GM23338 (cell line): ENCODE results near the gene USP17L20.
"Not testable (repeated sequence)": the region's sequence is repeated elsewhere in the genome, so short reads cannot be mapped to it uniquely, and the experiment has no call there.

ENCODE experiments used
- CREB1 ChIP-seq: fragments of 250-450 bp; sonication (Bioruptor Pico); IDR thresholded peaks from 2 replicates; pipeline ENCODE4 v1.5.0; 2020; ENCODE audit warnings: low read depth, mild to moderate bottlenecking, moderate library complexity
- CTCF ChIP-seq, 2 experiments: fragments of 200-600 bp in 1 of 2; sonication (generic) in 1 of 2; conservative IDR thresholded peaks; 2 replicates each; pipeline versions ENCODE4 v1.5.1 to v1.6.1; 2016 to 2017; ENCODE audit warnings: antibody characterized with exemption in 2 of 2, low read depth in 2 of 2, mild to moderate bottlenecking in 2 of 2, moderate library complexity in 1 of 2
- EZH2 ChIP-seq: fragments of 200-600 bp; sonication (generic); IDR thresholded peaks from one replicate; pipeline ENCODE4 v1.8.0; 2017; ENCODE audit warnings: antibody characterized with exemption, mild to moderate bottlenecking, low read depth; ENCODE audit not compliant: unreplicated experiment
- EZH2phosphoT487 ChIP-seq: fragments of 200-600 bp; sonication (generic); IDR thresholded peaks from one replicate; pipeline ENCODE4 v1.8.1; 2018; ENCODE audit warnings: antibody characterized with exemption; ENCODE audit not compliant: unreplicated experiment
- JUNB ChIP-seq: IDR thresholded peaks from one replicate; pipeline ENCODE4 v1.6.1; 2016; ENCODE audit warnings: antibody characterized with exemption; ENCODE audit not compliant: unreplicated experiment
- POLR2AphosphoS5 ChIP-seq: IDR thresholded peaks from 2 replicates; pipeline ENCODE4 v1.6.1; 2016; ENCODE audit warnings: antibody characterized with exemption, low read depth
- STAT1 ChIP-seq: IDR thresholded peaks from one replicate; pipeline ENCODE4 v1.6.1; 2016; ENCODE audit warnings: antibody characterized with exemption; ENCODE audit not compliant: unreplicated experiment
- ZNF114 ChIP-seq: fragments of 250-450 bp; sonication (Bioruptor Pico); IDR thresholded peaks from 2 replicates; pipeline ENCODE4 v1.5.0; 2020; ENCODE audit warnings: mild to moderate bottlenecking, moderate library complexity
- ZNF331 ChIP-seq: fragments of 250-450 bp; sonication (Bioruptor Pico); IDR thresholded peaks from 2 replicates; pipeline ENCODE4 v1.5.0; 2020; ENCODE audit warnings: low read depth, mild to moderate bottlenecking, moderate library complexity
- TF ChIP-seq, protein P1 (sequence below): IDR thresholded peaks from one replicate; pipeline ENCODE4 v1.6.1; 2018; ENCODE audit warnings: antibody characterized with exemption; ENCODE audit not compliant: unreplicated experiment

- not testable (repeated sequence) for TF ChIP-seq CTCF (conservative IDR thresholded peaks at IDR 0.05; ENCODE audit: low read depth in 2 of 2); EZH2; POLR2AphosphoS5; JUNB; EZH2phosphoT487; CREB1; ZNF114 (CRISPR knock-in tag); STAT1; ZNF331
- TF ChIP-seq, protein P1, sequence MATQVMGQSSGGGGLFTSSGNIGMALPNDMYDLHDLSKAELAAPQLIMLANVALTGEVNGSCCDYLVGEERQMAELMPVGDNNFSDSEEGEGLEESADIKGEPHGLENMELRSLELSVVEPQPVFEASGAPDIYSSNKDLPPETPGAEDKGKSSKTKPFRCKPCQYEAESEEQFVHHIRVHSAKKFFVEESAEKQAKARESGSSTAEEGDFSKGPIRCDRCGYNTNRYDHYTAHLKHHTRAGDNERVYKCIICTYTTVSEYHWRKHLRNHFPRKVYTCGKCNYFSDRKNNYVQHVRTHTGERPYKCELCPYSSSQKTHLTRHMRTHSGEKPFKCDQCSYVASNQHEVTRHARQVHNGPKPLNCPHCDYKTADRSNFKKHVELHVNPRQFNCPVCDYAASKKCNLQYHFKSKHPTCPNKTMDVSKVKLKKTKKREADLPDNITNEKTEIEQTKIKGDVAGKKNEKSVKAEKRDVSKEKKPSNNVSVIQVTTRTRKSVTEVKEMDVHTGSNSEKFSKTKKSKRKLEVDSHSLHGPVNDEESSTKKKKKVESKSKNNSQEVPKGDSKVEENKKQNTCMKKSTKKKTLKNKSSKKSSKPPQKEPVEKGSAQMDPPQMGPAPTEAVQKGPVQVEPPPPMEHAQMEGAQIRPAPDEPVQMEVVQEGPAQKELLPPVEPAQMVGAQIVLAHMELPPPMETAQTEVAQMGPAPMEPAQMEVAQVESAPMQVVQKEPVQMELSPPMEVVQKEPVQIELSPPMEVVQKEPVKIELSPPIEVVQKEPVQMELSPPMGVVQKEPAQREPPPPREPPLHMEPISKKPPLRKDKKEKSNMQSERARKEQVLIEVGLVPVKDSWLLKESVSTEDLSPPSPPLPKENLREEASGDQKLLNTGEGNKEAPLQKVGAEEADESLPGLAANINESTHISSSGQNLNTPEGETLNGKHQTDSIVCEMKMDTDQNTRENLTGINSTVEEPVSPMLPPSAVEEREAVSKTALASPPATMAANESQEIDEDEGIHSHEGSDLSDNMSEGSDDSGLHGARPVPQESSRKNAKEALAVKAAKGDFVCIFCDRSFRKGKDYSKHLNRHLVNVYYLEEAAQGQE: not testable (repeated sequence)
Measured at GRCh38 chr4:9257824-9258223, at the start of gene USP17L20.
